HG02678 (cell line): Measurements from ENCODE around the gene ANO6.

ENCODE experiments used
- ATAC-seq: cut with Tn5 transposase; IDR thresholded peaks from one replicate; pipeline ENCODE4 v1.9.1; 2021; ENCODE audit warnings: mild to moderate bottlenecking, moderate library complexity; ENCODE audit not compliant: unreplicated experiment

ANO6 gene

GRCh38 chr12:45209784-45210183 lies 6.1 kb upstream of the ANO6 start:
- ATAC-seq = no peak

GRCh38 chr12:45212064-45212463 lies 3.8 kb upstream of the ANO6 start:
- ATAC-seq = no peak

DNA sequence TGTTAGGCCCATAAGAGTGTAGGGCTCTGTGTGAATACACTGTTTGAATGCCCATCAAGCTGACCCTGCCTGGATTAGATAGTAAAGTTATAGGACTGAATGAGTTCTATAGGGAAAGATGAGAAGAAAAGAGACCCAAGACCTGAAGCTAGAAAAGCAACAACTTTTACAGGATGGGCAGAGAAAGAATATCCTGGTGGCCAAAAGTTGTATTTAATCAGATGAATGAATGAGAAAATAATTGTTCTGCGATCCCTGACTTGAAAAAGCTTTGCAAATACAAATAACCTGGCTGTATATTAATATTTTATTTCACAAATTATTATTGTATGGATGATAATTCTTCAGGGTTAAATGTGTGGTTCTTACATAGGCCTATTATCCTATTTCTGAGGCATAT lies 2.8 kb upstream of the ANO6 start:
- no peak for ATAC-seq

DNA sequence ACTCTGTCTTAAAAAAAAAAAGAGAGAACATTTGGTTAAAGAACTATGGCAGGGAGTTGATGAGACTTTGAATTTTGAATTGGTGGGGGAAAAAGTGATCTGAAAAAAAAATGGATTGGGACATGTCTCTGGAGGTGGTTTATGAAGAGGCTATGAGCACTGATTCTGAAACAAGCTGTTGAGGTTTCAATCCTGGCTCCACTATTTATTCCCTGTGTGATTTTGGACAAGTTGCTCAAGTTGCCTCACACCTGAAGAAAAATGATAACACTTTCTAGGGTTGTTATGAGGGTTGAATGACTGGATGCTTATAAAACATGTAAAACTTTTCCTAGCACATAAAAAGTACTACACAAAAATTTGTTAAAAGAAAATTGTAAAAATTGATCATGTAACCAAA lies 1.8 kb upstream of the ANO6 start:
- no peak for ATAC-seq

DNA sequence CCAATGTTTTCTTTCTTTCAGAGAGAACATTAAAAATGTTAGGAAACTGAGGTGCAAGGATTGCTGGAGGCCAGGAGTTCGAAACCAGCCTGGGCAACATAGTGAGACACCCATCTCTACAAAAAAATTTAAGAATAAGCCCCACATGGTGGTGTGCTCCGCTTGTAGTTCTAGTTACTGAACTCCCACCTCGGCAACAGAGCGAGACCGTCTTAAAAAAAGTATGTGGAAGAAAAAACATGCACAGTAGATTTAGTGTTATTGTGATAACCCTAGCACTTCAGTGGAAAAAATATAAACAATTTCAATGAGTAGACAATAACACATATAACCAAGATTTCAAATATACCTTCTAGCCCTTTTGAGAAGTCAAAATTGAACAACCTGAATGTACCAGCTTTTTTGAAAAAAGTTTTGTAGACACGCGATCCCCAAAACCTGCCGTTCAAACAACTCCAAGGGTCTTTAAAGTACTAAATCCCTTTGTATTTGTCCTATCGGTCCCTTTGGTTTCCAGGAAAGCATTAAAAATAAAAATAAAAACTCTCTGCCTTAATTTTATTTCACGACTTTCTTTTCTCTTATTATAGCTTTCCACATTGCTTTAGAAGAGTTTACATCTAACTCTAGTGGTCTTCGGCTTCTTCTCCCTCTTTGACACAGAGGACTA lies 1.0 kb upstream of the ANO6 start:
- no peak for ATAC-seq

DNA sequence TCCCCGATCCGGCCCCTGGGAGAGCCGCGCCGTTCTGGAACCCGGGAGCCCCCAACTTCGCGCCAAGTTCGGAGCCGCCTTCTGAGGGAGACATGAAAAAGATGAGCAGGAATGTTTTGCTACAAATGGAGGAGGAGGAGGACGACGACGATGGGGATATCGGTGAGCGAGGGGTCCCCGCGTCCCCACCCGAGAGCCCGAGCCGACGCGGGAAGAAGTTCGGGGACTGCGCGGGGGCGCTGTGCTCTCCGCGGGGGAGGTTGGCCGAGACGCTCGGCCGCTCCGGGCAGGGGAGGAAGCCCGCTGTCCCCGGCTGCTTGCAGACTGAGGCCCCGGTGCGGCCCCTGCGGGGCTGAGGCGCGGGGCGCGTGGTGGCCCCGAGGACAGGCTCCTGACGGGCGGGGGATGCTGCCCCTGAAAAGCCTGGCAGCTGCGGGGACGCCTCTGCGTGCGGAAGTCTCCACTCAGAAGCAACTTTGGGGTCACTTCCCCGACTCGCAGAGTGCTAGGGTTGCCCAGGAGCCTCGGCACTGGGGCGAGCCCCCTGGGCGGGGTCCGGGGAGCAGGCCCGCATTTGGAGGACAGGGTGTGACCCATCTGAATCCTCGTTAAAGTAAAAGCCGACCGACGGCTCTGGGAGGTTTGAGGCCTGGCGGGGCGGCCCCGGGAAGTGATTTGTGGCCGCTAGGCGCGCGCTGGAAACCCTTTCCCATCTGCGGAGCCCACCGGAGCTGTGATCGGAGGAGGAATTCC lies 511 bp downstream of the ANO6 start:
- peak; percentile 41 for ATAC-seq

- ATAC-seq = no peak
These were observed 1.1 kb downstream of the ANO6 start for GRCh38 chr12:45216983-45217485.

DNA sequence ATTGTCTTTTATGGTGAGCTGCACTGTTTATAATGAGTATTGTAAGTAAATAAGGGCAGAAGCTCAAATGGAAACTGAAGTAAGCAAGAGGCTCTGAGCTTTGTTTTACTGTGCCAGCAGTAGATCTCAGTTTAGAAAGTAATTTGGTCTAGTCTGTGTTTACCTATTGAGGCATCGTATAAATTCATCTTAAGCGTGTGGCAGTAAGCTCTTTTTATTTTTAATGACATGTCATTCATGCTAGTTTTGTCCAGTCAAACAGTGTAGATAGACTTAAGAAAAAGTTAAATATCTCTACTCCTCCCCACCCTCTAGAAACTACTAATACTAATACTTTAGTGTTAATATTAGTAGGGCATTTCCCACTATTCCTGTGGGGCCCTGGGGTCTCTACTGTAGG lies 2.0 kb downstream of the ANO6 start:
- no peak for ATAC-seq

DNA sequence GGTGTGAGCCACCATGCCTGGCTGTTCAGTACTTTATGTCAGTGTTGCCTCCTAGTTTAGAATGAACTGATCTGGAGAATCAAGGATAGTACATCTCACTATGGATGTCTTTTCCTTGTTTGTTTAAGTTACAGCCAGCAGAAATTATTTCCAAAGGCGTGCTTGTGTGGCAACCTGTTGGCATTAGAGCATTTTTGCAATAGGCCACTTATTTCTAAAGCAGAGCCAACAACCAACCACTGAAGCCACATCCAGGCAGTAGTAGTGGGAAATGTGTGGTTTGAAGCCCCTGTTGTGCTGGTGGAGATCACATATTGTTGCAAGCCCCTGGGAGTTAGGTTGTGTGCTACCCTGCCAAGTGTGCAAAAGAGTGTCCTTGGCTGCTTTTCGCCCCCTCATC lies 3.7 kb downstream of the ANO6 start:
- no peak for ATAC-seq

DNA sequence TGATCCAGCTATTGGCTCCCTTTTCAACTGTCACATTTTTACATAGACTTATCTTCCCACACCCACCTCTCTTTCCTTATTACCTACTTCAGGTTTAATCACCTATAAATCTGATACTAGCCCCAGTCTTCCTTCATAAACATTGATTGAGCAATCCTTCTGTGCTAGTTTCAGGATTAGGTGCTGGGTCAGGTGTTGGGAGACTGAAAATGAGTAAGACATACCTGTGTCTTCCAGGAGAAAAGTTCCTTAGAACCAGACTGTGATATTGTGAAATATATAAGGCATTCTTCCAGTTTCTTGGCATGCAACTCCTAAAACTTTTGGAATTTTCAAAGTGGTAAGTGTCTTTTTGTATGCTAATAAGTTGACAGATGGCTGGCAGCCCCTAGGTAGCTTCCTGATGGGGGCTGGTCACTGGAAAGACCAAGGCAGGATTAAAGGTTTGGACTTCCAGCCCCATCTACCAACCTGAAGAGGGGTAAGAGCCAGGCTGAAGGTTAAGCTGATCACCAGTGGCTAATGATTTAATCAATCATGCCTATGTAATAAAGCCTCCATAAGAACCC lies 4.6 kb downstream of the ANO6 start:
- ATAC-seq = no peak

DNA sequence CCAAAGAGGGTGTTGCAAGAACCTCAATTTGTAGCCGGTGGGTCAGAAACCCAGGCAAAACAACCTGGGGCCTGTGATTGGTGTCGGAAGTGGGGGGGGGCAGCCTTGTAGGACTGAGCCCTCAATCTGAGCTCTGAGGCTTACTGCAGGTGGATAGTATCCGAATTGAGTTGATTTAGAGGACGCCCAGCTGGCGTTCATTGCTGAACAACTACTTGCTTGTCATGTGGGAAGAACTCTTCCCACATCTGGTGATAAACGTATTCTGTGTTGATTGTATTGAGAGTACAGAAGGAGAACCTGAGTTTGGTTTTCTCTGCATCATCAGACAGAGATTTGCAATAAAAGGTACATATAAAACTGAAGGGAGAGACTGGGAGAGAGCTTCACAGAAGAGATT lies 5.1 kb downstream of the ANO6 start:
- ATAC-seq = no peak

GRCh38 chr12:45223868-45224267 lies 8.0 kb downstream of the ANO6 start:
- ATAC-seq = no peak

DNA sequence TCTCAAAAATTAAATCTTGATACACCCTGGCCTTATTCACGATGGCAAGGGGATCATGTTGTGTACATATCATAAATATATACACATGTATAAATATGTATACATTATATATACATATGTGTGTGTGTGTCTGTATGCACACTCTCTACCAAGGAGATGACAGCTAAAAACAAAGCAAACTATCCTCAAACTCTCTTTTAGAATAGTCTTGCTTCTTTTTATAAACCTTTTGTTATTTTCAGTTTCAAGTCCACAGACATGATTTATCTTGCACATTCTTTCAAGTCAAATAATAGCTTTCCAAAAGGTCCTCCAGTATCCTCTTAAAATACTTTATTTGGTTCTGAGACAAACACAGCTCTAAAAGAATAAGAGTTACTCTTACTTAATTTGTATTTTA lies 8.4 kb downstream of the ANO6 start:
- ATAC-seq = no peak

DNA sequence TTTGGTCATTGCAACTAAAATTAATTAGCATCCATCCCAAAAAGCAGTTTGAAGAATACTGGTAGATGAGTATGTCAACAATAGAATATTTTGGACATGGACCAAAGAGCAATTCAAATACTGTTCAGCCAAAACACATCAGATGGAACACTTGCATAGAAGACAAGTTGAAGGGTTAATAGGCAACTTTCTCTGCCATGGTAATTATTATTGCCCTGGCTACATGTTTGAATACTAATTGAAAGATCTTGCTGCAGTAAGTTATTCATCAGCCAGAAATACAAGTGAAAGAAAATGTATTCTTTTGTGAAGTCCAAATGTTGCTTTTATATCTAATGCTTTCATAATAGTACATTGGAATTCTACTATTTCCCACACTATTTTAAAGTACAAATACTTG lies 10.1 kb downstream of the ANO6 start:
- ATAC-seq = no peak

DNA sequence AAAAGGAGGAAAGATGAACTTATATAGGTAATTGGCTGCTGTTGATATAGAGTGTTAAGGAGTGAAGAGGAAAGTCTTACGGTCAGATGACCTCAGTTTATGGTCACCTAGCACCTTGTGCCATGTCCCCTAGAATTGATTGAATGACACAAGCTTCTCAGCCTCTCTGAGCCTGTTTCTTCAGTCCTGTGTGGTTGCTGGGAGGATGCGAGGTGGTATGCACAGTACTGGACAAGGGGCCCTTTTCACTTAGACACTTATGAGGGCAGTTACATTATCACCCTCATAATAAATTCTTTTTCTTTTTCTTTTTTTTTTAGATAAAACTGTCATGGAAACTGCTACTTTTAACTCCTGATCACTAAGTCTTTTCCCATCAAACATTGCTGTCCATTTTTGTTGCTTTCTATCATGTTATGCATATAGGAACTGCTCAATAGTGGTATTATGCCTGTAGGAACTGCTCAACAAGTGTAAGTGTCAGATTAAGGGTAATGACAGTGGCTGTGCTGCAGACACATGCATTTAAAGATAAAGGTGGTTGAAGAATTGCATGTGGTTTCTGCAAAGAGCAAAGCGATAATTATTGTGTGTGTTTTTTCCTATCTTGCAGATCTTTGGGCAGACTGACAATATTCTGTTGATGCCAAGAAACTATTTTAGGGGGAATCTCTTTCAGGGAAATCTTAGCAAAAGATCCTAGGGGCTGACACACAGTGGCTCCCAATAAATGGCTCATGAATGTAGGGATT lies 11.6 kb downstream of the ANO6 start:
- ATAC-seq = no peak

DNA sequence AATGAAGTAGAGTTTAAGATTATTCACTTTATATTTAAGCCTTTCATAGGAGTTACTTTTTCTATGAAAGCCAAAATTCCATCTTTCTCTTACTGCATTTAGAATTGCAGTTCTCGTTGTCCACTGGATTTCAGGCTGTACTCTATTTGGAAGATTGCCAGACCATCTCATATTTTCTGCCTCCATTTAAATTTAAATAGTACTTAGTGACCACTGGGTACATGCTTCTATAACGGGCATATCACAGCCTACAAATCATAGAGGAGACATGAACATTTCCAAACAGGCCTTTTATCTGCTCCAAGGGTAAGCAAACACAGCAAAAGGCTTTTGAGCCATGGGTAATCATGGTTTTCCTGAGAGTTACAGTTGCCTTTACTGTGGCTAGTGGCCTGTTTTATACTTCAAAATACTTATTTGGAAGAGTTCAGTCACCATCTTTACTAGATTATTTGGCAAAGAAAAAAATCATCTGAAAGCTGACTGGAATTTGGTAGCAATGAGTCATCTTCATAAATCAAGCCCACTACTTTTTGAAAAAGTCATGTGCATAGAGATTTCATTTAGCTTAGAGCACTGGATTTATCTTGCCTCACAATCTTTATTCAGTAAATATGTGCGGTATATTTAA lies 15.7 kb downstream of the ANO6 start:
- no peak for ATAC-seq

DNA sequence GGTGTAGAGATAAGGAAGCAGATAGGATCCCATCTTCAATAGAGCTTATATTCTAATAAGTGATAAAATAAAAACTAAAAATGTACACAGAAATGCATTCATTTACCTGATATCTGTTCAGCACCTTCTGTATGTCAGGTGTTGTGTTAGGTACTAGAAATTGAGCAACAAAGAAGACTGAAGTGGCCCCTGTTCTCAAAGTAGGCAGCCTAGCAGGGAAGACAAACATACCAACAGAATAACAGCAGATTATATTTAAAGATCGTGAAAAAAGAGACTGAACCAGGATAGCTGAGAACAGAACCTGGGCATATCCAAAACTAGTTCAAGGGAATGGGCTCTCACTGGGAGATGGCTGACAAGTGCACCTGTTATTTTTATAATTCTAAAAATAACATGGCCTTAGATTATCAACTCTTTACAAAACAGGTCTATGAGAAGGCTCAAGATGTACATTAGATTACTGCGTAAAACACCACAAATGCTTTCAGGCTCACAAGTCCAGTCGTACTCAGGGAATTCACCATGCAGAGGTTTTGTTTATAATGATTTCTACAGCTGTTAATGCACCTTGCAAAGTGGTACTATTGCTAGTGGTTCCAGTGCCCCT lies 16.4 kb downstream of the ANO6 start:
- no peak for ATAC-seq

GRCh38 chr12:45232756-45233372 lies 17.0 kb downstream of the ANO6 start:
- ATAC-seq = peak; percentile 57

- no peak for ATAC-seq
These were observed 18.4 kb downstream of the ANO6 start for GRCh38 chr12:45234139-45234865.
